Tracheal epithelial cell (primary cell): ENCODE results near the gene GLO1. TPM values are rescaled to one million over a fixed set of nuclear protein-coding genes. Genes with fewer than 3 reads are reported as not detected.

Source experiments
- total RNA-seq: library from RNA; depleted of rRNA; stranded (reverse); fragments of >200 nt; gene quantifications from 2 replicates; pipeline ENCODE4 v1.2.1, GENCODE V29; 2014

GLO1 gene
- 145 and 146 TPM in 2 replicates for total RNA-seq

GRCh38 chr6:38702558-38703397 lies at the start of gene GLO1:
GLO1 (minus strand) TSS chr6:38703145; CDS start chr6:38703054, 91 bp downstream.

GRCh38 chr6:38715016-38715689 lies 12.2 kb upstream of the GLO1 start, which contains the start of gene DNAH8:
DNAH8 (plus strand) TSS chr6:38715311; CDS start chr6:38722810, 7,499 bp downstream.

DNA sequence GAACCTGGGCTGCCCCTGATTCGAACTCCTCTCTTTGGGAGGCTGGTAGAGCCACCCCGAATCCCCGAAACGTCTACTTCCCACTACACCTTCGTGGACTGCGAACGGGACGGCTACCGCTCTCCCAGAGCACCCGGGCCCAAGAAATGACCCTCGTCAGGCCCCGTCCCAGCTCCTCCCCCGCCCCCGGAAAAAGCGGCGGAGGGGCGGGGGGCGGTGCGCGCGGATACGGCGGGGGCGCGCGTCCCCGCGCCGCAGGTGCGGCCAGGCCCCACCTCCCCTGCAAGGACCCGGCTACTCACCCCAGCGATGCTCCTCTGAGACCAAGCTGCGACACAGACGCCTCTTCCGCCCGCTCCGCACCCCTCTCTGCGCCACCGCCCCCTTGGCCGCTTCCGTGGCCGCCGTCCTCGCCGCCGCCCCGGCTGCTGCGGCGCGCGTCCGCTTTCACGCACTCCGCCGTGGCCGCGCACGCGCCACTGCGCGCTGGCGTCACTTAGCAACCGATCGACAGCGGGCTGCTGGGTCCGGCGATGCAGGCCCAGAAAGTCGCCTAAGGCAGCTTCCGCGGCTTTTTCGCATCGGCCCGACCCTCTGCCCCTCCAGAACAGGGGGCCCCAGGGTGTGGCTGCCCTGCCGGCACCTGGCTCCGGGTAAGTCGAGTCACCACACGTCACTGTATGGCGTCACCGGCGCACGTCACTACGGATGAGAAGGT lies 63.3 kb downstream of the GLO1 start, which contains the start of gene BTBD9:
BTBD9 (minus strand) TSS at position 432 of the 718 bp plus-strand sequence.

Other genes starting within 250 kb of the GLO1 start
- 5.3 and 8.1 TPM in 2 replicates for gene BTBD9, start 63.2 kb downstream of the GLO1 start, total RNA-seq
- gene DNAH8, start 12.2 kb upstream of the GLO1 start, total RNA-seq, result not detected in 2 replicates